K562 (cell line): Measurements from ENCODE around the gene MED15. TPM values are rescaled to one million over a fixed set of nuclear protein-coding genes. Genes with fewer than 3 reads are reported as not detected.

Experiments
- ATAC-seq: fragments of 200-7000 bp; cut with Tn5 transposase; 3 replicates; pipeline ENCODE4 v1.9.1; 2020; ENCODE audit warnings: moderate library complexity
- BruUV-seq: library from RNA; stranded (reverse); fragments of 400-500 nt; replicated peaks from 2 replicates; lab custom pipeline; 2021; lab: Mats Ljungman, UMichigan
- CTCF ChIA-PET: fragments of 300-600 bp; formaldehyde crosslinking; extraction: SDS; loops from one replicate; lab custom pipeline; 2021; ENCODE audit warnings: low intra/inter-chr PET ratio; lab: Yijun Ruan, JAX
- POLR2A ChIA-PET: fragments of 300-600, 350-650 bp; sonication (Branson Sonifier 250); formaldehyde crosslinking; extraction: SDS; loops from one replicate; lab custom pipeline; 2021; ENCODE audit warnings: antibody characterized with exemption, inconsistent platforms; lab: Yijun Ruan, JAX
- DNase-seq, 4 experiments: peaks; one replicate each; pipeline versions ENCODE4 v3.0.0 to v3.0.0-alpha.2; 2011 to 2018; ENCODE audit warnings: low spot score in 3 of 4, mixed read lengths in 3 of 4; ENCODE audit errors: extremely low read depth in 1 of 4
- FAIRE-seq: peaks from 2 replicates; lab custom pipeline; 2011; peaks lifted over from hg19 to GRCh38; lab: Jason Lieb, UNC
- H2AFZ ChIP-seq: 2 replicates; pipeline ENCODE4 v1.6.0; 2011; ENCODE audit warnings: low read depth, low read length, control low read depth, inconsistent platforms
- H3K27ac ChIP-seq: fragments of 200-600 bp; 3 replicates; pipeline ENCODE4 v1.8.0; 2011; ENCODE audit warnings: low read depth, mild to moderate bottlenecking, control low read depth, inconsistent platforms, low read length, moderate library complexity, mixed read lengths; ENCODE audit errors: extremely low read depth
- H3K27me3 ChIP-seq, 2 experiments: fragments of 300-600 bp in 1 of 2; 2 replicates in 1 of 2; 3 replicates in 1 of 2; pipeline versions ENCODE4 v1.6.0 to v1.8.0; 2011; ENCODE audit warnings: inconsistent platforms in 2 of 2, low read length in 2 of 2, mild to moderate bottlenecking in 1 of 2, mixed read lengths in 1 of 2, moderate library complexity in 1 of 2; ENCODE audit not compliant: control insufficient read depth in 2 of 2, insufficient read depth in 2 of 2
- H3K36me3 ChIP-seq: fragments of 300-600 bp; 3 replicates; pipeline ENCODE4 v1.8.0; 2011; ENCODE audit warnings: mild to moderate bottlenecking, low read length, inconsistent platforms; ENCODE audit not compliant: control insufficient read depth, insufficient read depth
- H3K4me1 ChIP-seq, 2 experiments: fragments of 200-600 bp in 1 of 2; replicated peaks in 1 of 2; 2 replicates in 1 of 2; 3 replicates in 1 of 2; pipeline versions ENCODE4 v1.5.1 to v1.8.0; 2011; ENCODE audit warnings: inconsistent platforms in 2 of 2, low read length in 2 of 2, mild to moderate bottlenecking in 1 of 2, mixed read lengths in 1 of 2, moderate library complexity in 1 of 2; ENCODE audit not compliant: control insufficient read depth in 2 of 2, insufficient read depth in 2 of 2
- H3K4me2 ChIP-seq: 2 replicates; pipeline ENCODE4 v1.6.1; 2011; ENCODE audit warnings: low read length, control low read depth, inconsistent platforms, mixed read lengths; ENCODE audit not compliant: insufficient read depth
- H3K4me3 ChIP-seq: fragments of 200-600 bp; sonication (generic), shearing (Covaris generic); 2 replicates; pipeline ENCODE4 v1.5.1; 2016; ENCODE audit warnings: control low read depth, inconsistent platforms
- H3K79me2 ChIP-seq: fragments of 200-600 bp; 3 replicates; pipeline ENCODE4 v1.8.0; 2011; ENCODE audit warnings: low read length, inconsistent platforms; ENCODE audit not compliant: control insufficient read depth, insufficient read depth
- H3K9ac ChIP-seq, 2 experiments: 2 replicates each; pipeline versions ENCODE4 v1.6.0 to v1.6.1; 2011; ENCODE audit warnings: low read depth in 2 of 2, low read length in 2 of 2, control low read depth in 1 of 2, inconsistent platforms in 1 of 2, mild to moderate bottlenecking in 1 of 2, mixed read lengths in 1 of 2; ENCODE audit not compliant: insufficient read depth in 1 of 2
- H3K9me1 ChIP-seq: one replicate; pipeline ENCODE4 v1.6.0; 2011; ENCODE audit warnings: inconsistent platforms, mild to moderate bottlenecking, low read length, moderate library complexity; ENCODE audit not compliant: control insufficient read depth, insufficient read depth
- H3K9me3 ChIP-seq: replicated peaks from 2 replicates; pipeline ENCODE4 v1.5.1; 2011; ENCODE audit warnings: low read depth, low read length, inconsistent platforms; ENCODE audit not compliant: control insufficient read depth, insufficient read depth
- H4K20me1 ChIP-seq: replicated peaks from 2 replicates; pipeline ENCODE4 v1.6.1; 2011; ENCODE audit warnings: low read length, inconsistent platforms, mixed read lengths; ENCODE audit not compliant: control insufficient read depth, insufficient read depth
- ELF1 ChIP-seq: fragments of 200-800 bp; sonication (Bioruptor generic); IDR thresholded peaks from 2 replicates; pipeline ENCODE4 v1.6.1; 2016; ENCODE audit warnings: missing genetic modification characterization, missing compliant biosample characterization
- ESRRB ChIP-seq: fragments of 250-450 bp; sonication (Bioruptor Pico); IDR thresholded peaks from 2 replicates; pipeline ENCODE4 v1.5.0; 2020; ENCODE audit warnings: mild to moderate bottlenecking, moderate library complexity, borderline replicate concordance
- FUS ChIP-seq: fragments of 200-400 bp; formaldehyde crosslinking; optimal IDR thresholded peaks from 2 replicates; pipeline ENCODE3; 2017; ENCODE audit warnings: low read depth, low read length
- HCFC1 ChIP-seq: IDR thresholded peaks from 2 replicates; pipeline ENCODE4 v1.6.1; 2012; ENCODE audit warnings: low read depth, low read length, improper control_type of control experiment
- HDAC8 ChIP-seq: fragments of 450-650 bp; IDR thresholded peaks from 2 replicates; pipeline ENCODE4 v1.6.1; 2016; ENCODE audit warnings: mild to moderate bottlenecking, missing genetic modification characterization, moderate library complexity, missing compliant biosample characterization
- JUNB ChIP-seq: fragments of 450-650 bp; formaldehyde crosslinking; conservative IDR thresholded peaks from 2 replicates; pipeline ENCODE4 v1.4.0; 2020; ENCODE audit warnings: mild to moderate bottlenecking
- NFE2L1 ChIP-seq: fragments of 450-650 bp; IDR thresholded peaks from 2 replicates; pipeline ENCODE4 v1.6.1; 2016; ENCODE audit warnings: missing genetic modification characterization, low read depth, mild to moderate bottlenecking, missing compliant biosample characterization, moderate library complexity, borderline replicate concordance
- NR4A1 ChIP-seq, 2 experiments: fragments of 250-450 bp in 1 of 2; fragments of 450-650 bp in 1 of 2; sonication (Bioruptor Pico) in 1 of 2; IDR thresholded peaks; 2 replicates each; pipeline versions ENCODE4 v1.4.0 to v1.6.1; 2016 to 2020; ENCODE audit warnings: mild to moderate bottlenecking in 2 of 2, missing compliant biosample characterization in 1 of 2, missing genetic modification characterization in 1 of 2, moderate library complexity in 1 of 2
- RNF2 ChIP-seq: sonication (generic); IDR thresholded peaks from 2 replicates; pipeline ENCODE4 v1.6.1; 2016
- SIX5 ChIP-seq, 2 experiments: IDR thresholded peaks; 2 replicates each; pipeline ENCODE4 v1.6.1; 2011; ENCODE audit warnings: low read length in 2 of 2, borderline replicate concordance in 1 of 2, low read depth in 1 of 2, mild to moderate bottlenecking in 1 of 2, moderate library complexity in 1 of 2; ENCODE audit not compliant: insufficient read depth in 1 of 2
- TSHZ1 ChIP-seq: fragments of 250-450 bp; sonication (Bioruptor Pico); IDR thresholded peaks from 2 replicates; pipeline ENCODE4 v1.4.0; 2020; ENCODE audit warnings: mild to moderate bottlenecking, moderate library complexity
- U2AF1 ChIP-seq: fragments of 200-400 bp; formaldehyde crosslinking; optimal IDR thresholded peaks from 2 replicates; pipeline ENCODE3; 2017; ENCODE audit warnings: mild to moderate bottlenecking, low read depth, low read length, moderate library complexity
- U2AF2 ChIP-seq: fragments of 200-400 bp; formaldehyde crosslinking; optimal IDR thresholded peaks from 2 replicates; pipeline ENCODE3; 2017; ENCODE audit warnings: low read depth, mild to moderate bottlenecking, low read length
- ZNF449 ChIP-seq: fragments of 250-450 bp; sonication (Bioruptor Pico); IDR thresholded peaks from 2 replicates; pipeline ENCODE4 v1.8.0; 2022; ENCODE audit warnings: moderate library complexity, mild to moderate bottlenecking, inconsistent platforms
- ZZZ3 ChIP-seq: fragments of 450-650 bp; IDR thresholded peaks from 2 replicates; pipeline ENCODE4 v1.6.1; 2016; ENCODE audit warnings: antibody characterized with exemption, mild to moderate bottlenecking, moderate library complexity
- WGBS: fragments of 100-300 bp; shearing (Covaris generic); methylation state at CpG from one replicate; pipeline ENCODE4 v1.1.6; 2016; ENCODE audit warnings: low coverage, mixed read lengths; ENCODE audit not compliant: insufficient coverage; ENCODE audit errors: missing lambda C conversion rate; 5-methylcytosine and 5-hydroxymethylcytosine counted together
- in situ Hi-C: fragments of 300-500 bp; cut with MboI; formaldehyde crosslinking; loops from 4 replicates; pipeline ENCODE4 v1.15.0; 2018; ENCODE audit warnings: inconsistent platforms, mixed read lengths
- intact Hi-C: fragments of 100-400 bp; cut with micrococcal nuclease; formaldehyde crosslinking; loops from 2 replicates; pipeline ENCODE4 v1.14.2; 2022
- polyA plus RNA-seq, 8 experiments: library from polyadenylated mRNA; depleted of rRNA in 4 of 8; stranded (reverse) in 5 of 8; unstranded in 3 of 8; fragments of >200 nt; fragmentation: Nextera tagmentation in 2 of 8; fragmentation: Illumina TruSeq in 1 of 8; extraction: Ambion mirVana in 2 of 8; extraction: Trizol in 1 of 8; gene quantifications; 2 replicates each; pipeline versions ENCODE4 v1.2.1 to v1.2.3, GENCODE V29; 2011 to 2014; ENCODE audit warnings: inconsistent platforms in 1 of 8, missing spikeins in 1 of 8
- total RNA-seq, 7 experiments: library from RNA; depleted of rRNA in 6 of 7; stranded (reverse); fragments of >200 nt in 6 of 7; fragmentation: Illumina TruSeq in 2 of 7; extraction: Trizol in 2 of 7; gene quantifications; 2 replicates each; pipeline versions ENCODE4 v1.2.1 to v1.2.3, GENCODE V29; 2011 to 2021; ENCODE audit warnings: low replicate concordance in 1 of 7

MED15 gene
- total and polyA plus RNA-seq, 9 of the 15 experiments (the other 6 are each of a cell fraction or from before 2014, with no cell fraction given), result 4.0 to 271 (median 60.1) TPM

DNA sequence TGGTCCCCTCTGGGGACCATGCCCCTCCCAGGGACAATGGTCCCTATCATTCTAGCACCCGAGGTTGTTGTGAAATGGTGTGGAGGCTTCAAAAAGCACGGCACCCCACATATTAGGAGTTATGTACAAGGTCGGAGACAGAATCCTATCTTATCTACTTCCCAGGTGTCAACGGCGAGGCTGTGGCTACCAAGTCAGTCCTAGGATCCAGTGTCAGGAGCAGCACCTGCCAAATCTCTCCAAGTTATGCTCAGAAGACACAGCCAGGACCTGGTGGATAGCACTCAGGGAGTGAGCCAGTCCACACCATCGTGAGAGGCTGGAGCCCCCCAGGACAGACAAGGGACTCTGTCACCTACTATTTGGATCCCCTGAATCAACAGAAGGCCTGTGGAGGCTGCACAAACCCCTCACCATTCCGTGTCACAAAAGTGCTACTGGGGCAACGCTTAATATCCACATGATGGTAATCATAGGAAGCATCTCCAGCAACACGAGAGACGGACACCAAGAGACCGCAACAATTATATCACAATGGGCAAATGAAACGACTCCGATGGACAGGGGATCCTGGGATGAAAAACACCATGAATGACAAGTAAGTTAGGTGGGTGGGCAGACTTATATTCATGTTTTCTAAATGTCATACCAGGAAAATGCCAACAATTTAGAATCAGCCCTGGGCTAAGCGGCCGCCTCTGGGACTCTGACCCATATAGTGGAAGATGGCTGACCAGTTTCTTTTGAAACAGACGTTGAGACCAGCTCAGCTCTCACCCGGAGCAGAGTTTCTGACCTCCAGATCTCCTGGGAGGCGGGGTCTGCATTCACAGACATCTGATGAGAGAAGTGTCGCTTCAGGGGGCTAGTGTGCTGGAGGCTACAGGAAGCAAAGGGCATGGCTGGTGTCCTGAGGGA, 108.4 kb downstream of the MED15 start:
- Histone ChIP-seq H4K20me1 (peaks cover 49% of the 10 kb centered on the region), H3K9me3 (no peaks in the 10 kb centered on the region), H2AFZ (no peak overlapping the region), H3K9me1 (no peaks in the 10 kb centered on the region), H3K36me3 (no peaks in the 10 kb centered on the region), H3K27ac (no peak overlapping the region), H3K4me3 (no peak overlapping the region), H3K79me2 (no peaks in the 10 kb centered on the region), H3K4me1 (peaks cover 6 to 7% of the 10 kb centered on the region in 2 experiments; a peak in 3 of 5 replicates), H3K27me3 (peaks cover 60 to 69% of the 10 kb centered on the region in 2 experiments), H3K4me2 (no peak overlapping the region), H3K9ac (peak overlapping the region in 1 of 2 experiments; percentile 10; a peak in 1 of 4 replicates)
- intact Hi-C loops, result loop anchor here (2.0 kb wide), 1 partner anchor 25 kb away; no protein-coding TSS in a partner anchor
- ATAC-seq (peak; percentile 6; the same call in 2 of the 3 replicates), DNase-seq (no peak), FAIRE-seq (no peak)
- WGBS, result 17% methylated on average over 19 of the region's 19 CpGs
- CTCF ChIA-PET, result no interaction called here
- in situ Hi-C loops, result loop anchor here (25.0 kb wide), 1 partner anchor 522 kb away; no protein-coding TSS in a partner anchor
- POLR2A ChIA-PET, result interaction anchor here (0.5 to 21.8 kb wide), 14 partner anchors 8 to 41 kb away, joined by 3 to 234 read pairs (median 4); no protein-coding TSS in a partner anchor
- BruUV-seq, result no TSS peak
- TF ChIP-seq ELF1 (tag), result no peak; the same call in 1 of the 2 replicates
- TF ChIP-seq JUNB (CRISPR knock-in tag), result peak; percentile 39
- no peak for TF ChIP-seq U2AF2
- no peak for TF ChIP-seq U2AF1
- no peak for TF ChIP-seq ZZZ3
- TF ChIP-seq FUS, result no peak
- TF ChIP-seq HCFC1, result no peak
- peak; percentile 62; the same call in 1 of the 2 replicates for TF ChIP-seq HDAC8
- peak; percentile 36; the same call in 1 of the 2 replicates for TF ChIP-seq RNF2
- no peak for TF ChIP-seq ESRRB (CRISPR knock-in tag)
- TF ChIP-seq ZNF449 (CRISPR knock-in tag), result no peak
- no peak for TF ChIP-seq SIX5 (IDR thresholded peaks at IDR 0.05; ENCODE audit: borderline replicate concordance in 1 of 2, insufficient read depth in 1 of 2, low read depth in 1 of 2, low read length in 2 of 2)
- TF ChIP-seq TSHZ1, result peak; percentile 31; the same call in 1 of the 2 replicates
- TF ChIP-seq NFE2L1, result no peak
- TF ChIP-seq NR4A1 (CRISPR knock-in tag; IDR thresholded peaks at IDR 0.05), result 0 out of 2 replicates have a peak, but pooled peaks have one; percentile 76
- TF ChIP-seq NR4A1 (tag; IDR thresholded peaks at IDR 0.05), result no peak
